PC-3 (cell line): ENCODE measurements around the gene MRPS18B. TPM values are rescaled to one million over a fixed set of nuclear protein-coding genes. Genes with fewer than 3 reads are reported as not detected.
A peak's percentile ranks its signal among the peaks of the same experiment; 100 is the strongest.

Experiments
- ATAC-seq: fragments of 200-7000 bp; cut with Tn5 transposase; 2 replicates; pipeline ENCODE4 v1.9.1; 2020; ENCODE audit warnings: mild to moderate bottlenecking, moderate library complexity
- BruUV-seq: library from RNA; stranded (reverse); fragments of 400-500 nt; replicated peaks from 2 replicates; lab custom pipeline; 2021; lab: Mats Ljungman, UMichigan
- CTCF ChIA-PET: fragments of 300-600 bp; sonication (Branson Sonifier 250); formaldehyde crosslinking; loops from one replicate; lab custom pipeline; 2022; ENCODE audit warnings: antibody characterized with exemption; lab: Charles Lee
- POLR2A ChIA-PET: fragments of 300-600 bp; sonication (Branson Sonifier 250); formaldehyde crosslinking; loops from one replicate; lab custom pipeline; 2022; ENCODE audit warnings: antibody characterized with exemption; ENCODE audit not compliant: unreplicated experiment; lab: Charles Lee
- DNase-seq: peaks from one replicate; pipeline ENCODE4 v3.0.0-alpha.2; 2015
- H2AFZ ChIP-seq: fragments of 300-600 bp; sonication (generic); 2 replicates; pipeline ENCODE4 v1.6.0; 2016; ENCODE audit warnings: antibody characterized with exemption, low read length
- H3F3A ChIP-seq: fragments of 300-600 bp; sonication (generic); one replicate; pipeline ENCODE4 v1.6.0; 2017; ENCODE audit warnings: antibody characterized with exemption, low read length, control low read depth, mild to moderate bottlenecking; ENCODE audit not compliant: unreplicated experiment
- H3K27ac ChIP-seq: fragments of 300-600 bp; sonication (generic); 2 replicates; pipeline ENCODE4 v1.5.1; 2016; ENCODE audit warnings: mild to moderate bottlenecking, low read length
- H3K27me3 ChIP-seq: fragments of 300-600 bp; sonication (generic); 2 replicates; pipeline ENCODE4 v1.6.1; 2016; ENCODE audit warnings: low read length, mixed read lengths
- H3K36me3 ChIP-seq: fragments of 300-600 bp; sonication (generic); 2 replicates; pipeline ENCODE4 v1.6.1; 2016; ENCODE audit warnings: low read depth, mixed run types, low read length, mixed read lengths
- H3K4me1 ChIP-seq: fragments of 300-600 bp; sonication (generic); 2 replicates; pipeline ENCODE4 v1.5.1; 2016; ENCODE audit warnings: low read length; ENCODE audit not compliant: insufficient read depth
- H3K4me2 ChIP-seq: fragments of 300-600 bp; sonication (generic); 2 replicates; pipeline ENCODE4 v1.6.0; 2016; ENCODE audit warnings: low read length
- H3K4me3 ChIP-seq: fragments of 300-600 bp; sonication (generic); 2 replicates; pipeline ENCODE4 v1.5.1; 2016; ENCODE audit warnings: mild to moderate bottlenecking, low read length, mixed read lengths
- H3K79me2 ChIP-seq: fragments of 300-600 bp; sonication (generic); 2 replicates; pipeline ENCODE4 v1.6.1; 2017; ENCODE audit warnings: low read length, mixed read lengths
- H3K9ac ChIP-seq: fragments of 300-600 bp; sonication (generic); 2 replicates; pipeline ENCODE4 v1.6.0; 2016; ENCODE audit warnings: mild to moderate bottlenecking, low read length
- H3K9me2 ChIP-seq: fragments of 300-600 bp; sonication (generic); replicated peaks from 2 replicates; pipeline ENCODE4 v1.6.1; 2016; ENCODE audit warnings: mixed run types, low read length, mixed read lengths
- H3K9me3 ChIP-seq: fragments of 300-600 bp; sonication (generic); 2 replicates; pipeline ENCODE4 v1.6.1; 2016; ENCODE audit warnings: low read length, mixed read lengths
- H4K20me1 ChIP-seq: fragments of 300-600 bp; sonication (generic); 2 replicates; pipeline ENCODE4 v1.6.1; 2016; ENCODE audit warnings: low read length, mixed read lengths
- CTCF ChIP-seq: fragments of 300-600 bp; sonication (generic); conservative IDR thresholded peaks from 2 replicates; pipeline ENCODE4 v1.5.1; 2017; ENCODE audit warnings: antibody characterized with exemption, low read depth, mild to moderate bottlenecking, low read length
- EZH2 ChIP-seq: fragments of 300-600 bp; sonication (generic); IDR thresholded peaks from one replicate; pipeline ENCODE4 v1.6.1; 2017; ENCODE audit warnings: antibody characterized with exemption, mild to moderate bottlenecking, low read length; ENCODE audit not compliant: unreplicated experiment
- EZH2phosphoT487 ChIP-seq: fragments of 300-600 bp; sonication (generic); IDR thresholded peaks from 2 replicates; pipeline ENCODE4 v1.6.1; 2018; ENCODE audit warnings: mild to moderate bottlenecking, antibody characterized with exemption, low read length, borderline replicate concordance
- intact Hi-C: fragments of 100-400 bp; cut with micrococcal nuclease; formaldehyde crosslinking; loops from 2 replicates; pipeline ENCODE4 v1.9.0; 2023
- total RNA-seq: library from RNA; depleted of rRNA; stranded (reverse); fragments of >200 nt; gene quantifications from 2 replicates; pipeline ENCODE4 v1.2.3, GENCODE V29; 2014

The MRPS18B gene
- total RNA-seq, 1 experiment from 2014 or later = 91.0 TPM

DNA sequence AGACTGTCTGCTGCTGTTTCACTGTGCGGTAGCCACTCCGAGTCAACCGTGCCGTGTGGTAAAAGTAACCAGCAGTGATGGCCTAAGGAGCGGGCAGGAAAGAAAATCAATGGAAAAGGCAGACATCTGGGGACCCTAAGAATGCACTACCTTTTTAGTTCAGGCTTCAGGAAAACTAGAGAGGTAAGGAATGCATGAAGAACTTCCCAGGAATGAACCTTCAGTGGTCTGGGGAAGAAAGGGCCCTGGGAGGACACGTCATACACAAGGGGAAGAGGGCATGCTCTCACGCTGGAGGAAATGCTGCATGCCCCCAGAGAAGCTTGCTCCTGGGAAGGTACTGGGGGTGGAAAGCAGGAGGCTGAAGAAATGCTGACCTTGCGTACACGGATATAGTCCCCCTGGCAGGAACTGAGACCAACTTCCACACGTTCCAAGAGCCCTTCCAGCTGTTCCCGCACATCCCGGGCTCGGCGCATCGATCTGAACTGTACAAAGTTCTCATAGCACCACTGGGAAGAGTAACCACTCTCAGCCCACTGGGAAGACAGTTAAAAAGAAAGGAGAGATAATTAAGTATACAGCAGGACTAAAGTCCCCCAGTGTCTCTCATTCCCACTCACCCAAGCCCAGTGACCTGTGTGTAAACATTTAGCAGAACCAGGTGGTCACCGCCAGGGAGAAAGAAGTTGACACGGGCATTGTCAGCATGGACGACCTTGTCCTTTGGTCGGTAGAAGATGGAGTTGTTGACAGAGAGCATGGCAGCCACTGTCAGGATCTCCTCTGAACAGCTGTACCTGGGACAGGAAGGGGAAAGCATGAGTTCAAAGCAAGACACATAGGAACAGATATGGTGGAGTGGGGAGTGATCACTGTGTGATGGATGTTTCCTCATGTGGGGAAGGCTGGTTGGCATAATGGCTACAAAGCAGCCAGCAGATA lies 37.4 kb downstream of the MRPS18B start:
- Histone ChIP-seq H3K27me3 (no peaks in the 10 kb centered on the region), H3K36me3 (peaks cover 45% of the 10 kb centered on the region), H3K4me3 (no peak overlapping the region), H3K4me2 (no peak overlapping the region), H2AFZ (no peak overlapping the region), H3K79me2 (no peaks in the 10 kb centered on the region), H3K9ac (no peak overlapping the region), H3K9me2 (no peaks in the 10 kb centered on the region), H3K9me3 (no peaks in the 10 kb centered on the region), H3F3A (no peaks in the 10 kb centered on the region), H3K27ac (no peak overlapping the region), H3K4me1 (no peaks in the 10 kb centered on the region), H4K20me1 (no peaks in the 10 kb centered on the region)
- POLR2A ChIA-PET = no interaction called here
- intact Hi-C loops = no loop called here
- BruUV-seq = TSS peak; percentile 7
- ATAC-seq (no peak), DNase-seq (no peak)
- CTCF ChIA-PET = no interaction called here
- no peak for TF ChIP-seq EZH2phosphoT487
- no peak for TF ChIP-seq CTCF
- no peak for TF ChIP-seq EZH2

- Histone ChIP-seq H3K9me2 (no peaks in the 10 kb centered on the region), H3K4me1 (no peaks in the 10 kb centered on the region), H3K9ac (no peak overlapping the region), H3K27ac (no peak overlapping the region), H3K4me3 (no peak overlapping the region), H4K20me1 (no peaks in the 10 kb centered on the region), H3K27me3 (no peaks in the 10 kb centered on the region), H3K79me2 (no peaks in the 10 kb centered on the region), H3K9me3 (no peaks in the 10 kb centered on the region), H3F3A (no peaks in the 10 kb centered on the region), H3K4me2 (no peak overlapping the region), H3K36me3 (peaks cover 45% of the 10 kb centered on the region), H2AFZ (no peak overlapping the region)
- no TSS peak for BruUV-seq
- DNase-seq (no peak), ATAC-seq (no peak)
- POLR2A ChIA-PET = no interaction called here
- intact Hi-C loops = no loop called here
- CTCF ChIA-PET = no interaction called here
- TF ChIP-seq CTCF = no peak
- no peak for TF ChIP-seq EZH2phosphoT487
- TF ChIP-seq EZH2 = no peak
These were observed 38.1 kb downstream of the MRPS18B start for GRCh38 chr6:30655743-30656094.

DNA sequence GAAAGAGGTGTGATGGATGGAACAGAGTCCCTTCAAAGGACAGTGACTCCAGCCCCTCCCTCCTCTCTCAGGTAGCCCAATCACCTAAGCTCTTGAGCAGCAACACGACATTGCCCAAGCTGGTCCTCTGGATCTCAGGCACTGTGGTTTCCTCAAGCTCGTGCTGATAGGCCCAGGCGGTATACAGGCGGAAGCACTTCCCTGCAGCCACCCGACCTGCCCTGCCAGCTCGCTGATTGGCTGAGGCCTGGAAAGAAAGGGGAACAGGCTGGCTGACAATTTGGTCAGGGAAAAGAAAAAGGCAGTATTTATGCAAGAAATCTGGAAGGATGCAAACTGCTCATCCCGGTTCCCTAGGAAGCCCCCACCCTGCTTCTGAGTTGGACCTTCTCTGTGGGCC lies 38.9 kb downstream of the MRPS18B start:
- no TSS peak for BruUV-seq
- ATAC-seq = no peak
- no peaks in the 10 kb centered on the region for H3K27me3 ChIP-seq
- H3K4me2 ChIP-seq = no peak overlapping the region
- no peaks in the 10 kb centered on the region for H3K9me2 ChIP-seq
- intact Hi-C loops = no loop called here
- DNase-seq = no peak
- CTCF ChIA-PET = no interaction called here
- H3K27ac ChIP-seq = no peak overlapping the region
- H3K79me2 ChIP-seq = no peaks in the 10 kb centered on the region
- H3K9me3 ChIP-seq = no peaks in the 10 kb centered on the region
- no peak overlapping the region for H3K4me3 ChIP-seq
- TF ChIP-seq EZH2phosphoT487 (no peak), CTCF (no peak), EZH2 (no peak)
- H3F3A ChIP-seq = no peaks in the 10 kb centered on the region
- no peak overlapping the region for H2AFZ ChIP-seq
- peaks cover 42% of the 10 kb centered on the region for H3K36me3 ChIP-seq
- H3K4me1 ChIP-seq = no peaks in the 10 kb centered on the region
- H3K9ac ChIP-seq = no peak overlapping the region
- H4K20me1 ChIP-seq = no peaks in the 10 kb centered on the region
- POLR2A ChIA-PET = no interaction called here
